ENCODE data around the gene TSPAN4.

The TSPAN4 gene

GRCh38 chr11:913043-913442, 70.4 kb downstream of the TSPAN4 start:
- no peak for DNase-seq

GRCh38 chr11:914204-914603, 71.6 kb downstream of the TSPAN4 start:
- no peak for DNase-seq

DNA sequence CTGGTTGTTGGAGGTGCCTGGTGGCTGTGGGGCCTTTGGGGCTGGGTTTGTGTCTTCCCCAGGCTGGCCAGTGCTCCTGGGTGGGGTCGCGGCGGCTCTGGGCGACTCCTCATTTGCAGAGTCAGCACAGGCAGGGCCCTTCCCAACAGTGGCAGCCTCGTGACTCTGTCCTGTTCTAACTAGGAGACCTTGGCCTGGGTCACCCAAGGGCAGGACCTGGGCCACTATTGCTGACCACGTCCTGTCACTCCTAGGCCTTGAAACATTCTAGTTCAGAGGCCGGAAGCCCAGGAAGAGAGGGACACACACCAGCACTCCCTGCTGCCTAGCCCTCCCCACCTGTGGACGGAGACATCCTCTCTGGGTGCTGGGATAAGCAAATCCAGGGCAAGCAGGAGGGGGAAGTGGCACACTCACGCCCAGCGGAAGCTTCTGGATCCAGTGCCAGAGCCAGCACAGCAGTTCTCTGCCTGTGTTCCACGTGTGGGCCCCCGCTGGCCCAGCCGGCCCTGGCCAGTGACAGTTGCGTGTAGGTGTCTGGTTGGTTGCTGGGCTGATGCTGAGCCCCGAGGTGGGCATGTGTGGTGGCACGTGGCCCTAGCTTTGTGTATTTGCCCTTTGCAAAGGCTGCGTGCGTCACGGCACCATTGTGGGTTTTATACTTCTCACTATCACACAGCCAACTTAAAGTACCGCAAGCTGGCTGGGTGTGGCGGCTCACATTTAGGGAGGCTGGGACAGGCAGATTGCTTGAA, 72.3 kb downstream of the TSPAN4 start:
- DNase-seq, result no peak

Measured in fibroblast of skin of back (primary cell).